ENCODE measurements around the gene PNMA6F.
"Not testable (repeated sequence)": the region's sequence is repeated elsewhere in the genome, so short reads cannot be mapped to it uniquely, and the experiment has no call there.

PNMA6F gene

DNA sequence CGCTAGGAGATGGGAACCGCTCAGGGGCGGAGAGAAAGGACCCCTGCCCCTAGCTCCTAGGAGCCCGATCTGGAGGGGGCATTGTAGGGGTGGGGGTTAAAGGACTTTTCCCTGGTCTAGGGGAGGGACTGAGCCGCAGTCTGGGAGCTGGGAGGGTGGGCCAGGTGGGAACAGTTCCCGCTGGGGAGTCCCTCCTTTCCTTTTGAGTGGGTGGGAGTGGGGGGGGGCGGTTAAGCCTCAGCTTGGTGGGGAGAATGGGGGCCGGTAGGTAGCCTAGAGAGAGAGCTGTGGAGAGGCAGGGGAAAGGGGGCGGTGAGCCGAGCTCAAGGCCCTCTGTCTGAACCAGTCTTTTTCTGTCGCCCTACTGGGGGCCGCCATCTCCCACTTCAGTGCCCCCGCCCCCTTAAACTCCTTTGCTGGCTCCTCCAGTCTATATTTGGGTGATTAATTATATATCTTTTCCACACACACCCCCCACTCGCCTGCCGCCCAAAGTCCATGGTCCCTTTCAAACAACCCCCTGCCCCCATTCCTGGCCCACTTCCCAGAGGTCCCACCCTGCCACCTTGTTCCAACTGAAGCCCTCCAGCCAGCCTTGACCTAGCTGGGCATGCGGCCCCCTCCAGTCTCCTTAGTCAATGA, 13.2 kb upstream of the PNMA6F start:
- no peak for DNase-seq

- peak; percentile 70 for DNase-seq
These were observed 12.5 kb upstream of the PNMA6F start, which contains the start of gene ZNF275 for GRCh38 chrX:153333821-153334653. TSS of gene ZNF275 (plus strand) at chrX:153334153. CDS start at chrX:153336680, 2,527 bp downstream.

DNA sequence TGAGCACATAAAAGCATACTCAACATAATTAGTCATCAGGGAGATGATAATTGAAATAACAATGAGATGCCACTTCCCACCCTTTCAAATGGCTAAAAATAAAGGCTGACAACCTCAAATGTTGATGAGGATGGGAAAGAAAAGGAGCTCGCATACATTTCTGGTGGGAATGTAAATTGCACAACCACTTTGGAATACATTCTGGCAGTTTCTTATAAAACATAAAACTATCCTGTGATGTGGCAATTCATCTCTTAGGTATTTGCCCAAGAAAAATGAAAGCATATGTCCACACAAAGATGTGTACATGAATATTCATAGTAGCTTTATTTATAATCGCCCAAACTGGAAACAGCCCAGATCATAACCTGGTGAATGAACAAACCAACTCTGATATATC, 11.7 kb upstream of the PNMA6F start:
- no peak for DNase-seq

DNA sequence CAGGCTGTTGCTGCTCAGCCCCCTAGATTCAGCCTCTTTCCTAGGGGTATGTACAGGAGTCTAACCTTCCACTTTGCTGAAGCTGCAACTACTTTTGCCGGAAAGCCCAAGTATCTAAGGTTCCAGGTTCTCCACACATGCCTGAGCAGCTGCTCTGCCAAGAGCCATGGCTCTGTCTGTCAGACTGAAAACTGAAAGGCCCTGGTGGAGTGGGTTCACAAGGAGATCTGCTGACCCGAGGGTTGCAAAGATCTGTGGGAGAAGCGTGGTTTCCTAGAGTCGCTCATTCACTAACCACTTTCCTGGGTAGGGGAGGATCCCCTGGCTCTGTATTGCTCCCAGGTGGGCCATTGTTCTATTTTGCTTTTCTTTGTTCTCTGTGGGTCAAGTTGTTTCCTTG, 6.0 kb upstream of the PNMA6F start:
- DNase-seq = no peak

DNA sequence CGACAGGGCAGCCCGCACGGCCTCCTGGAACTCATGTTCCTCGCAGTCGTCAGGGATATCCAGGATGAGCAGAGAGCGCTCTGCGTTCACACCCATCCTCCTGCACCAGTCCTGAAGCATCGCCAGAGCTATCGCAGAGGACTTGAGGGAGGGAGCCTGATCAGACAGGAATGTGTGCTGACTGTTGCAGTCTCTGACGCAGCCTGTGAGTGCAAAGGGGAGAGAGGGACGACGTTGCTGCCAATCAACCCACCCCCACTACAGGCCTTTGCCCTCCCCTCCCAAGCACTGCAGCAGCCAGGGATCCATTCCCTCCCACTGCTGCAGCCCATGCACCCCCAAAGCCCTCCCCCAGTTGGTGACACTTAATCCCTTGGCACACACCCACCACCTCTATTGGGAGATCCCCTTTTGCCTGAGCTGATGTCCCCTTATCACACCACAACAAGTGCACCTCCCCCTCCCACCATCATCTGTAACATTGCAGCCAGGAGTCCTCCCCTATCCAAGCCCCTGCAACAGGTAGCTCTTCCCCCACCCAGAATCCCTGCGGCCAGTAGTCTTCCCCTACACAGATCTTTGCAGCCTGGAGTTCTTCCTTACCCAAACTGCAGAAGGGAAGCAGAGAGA, 897 bp downstream of the PNMA6F start:
- DNase-seq = no peak

DNA sequence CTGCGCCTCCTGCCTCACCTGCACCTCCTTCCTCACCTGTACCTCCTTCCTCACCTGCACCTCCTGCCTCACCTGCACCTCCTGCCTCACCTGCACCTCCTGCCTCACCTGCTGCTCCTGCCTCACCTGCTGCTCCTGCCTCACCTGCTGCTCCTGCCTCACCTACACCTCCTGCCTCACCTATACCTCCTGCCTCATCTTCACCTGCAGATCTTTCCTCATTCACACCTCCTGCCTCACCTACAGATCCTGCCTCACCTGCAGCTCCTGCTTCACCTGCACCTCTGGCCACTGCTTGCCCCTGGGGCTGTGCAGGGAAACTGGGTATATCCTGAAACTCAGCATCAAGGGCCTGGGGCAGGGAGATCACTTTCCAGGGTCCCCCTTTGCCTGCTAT, 1.5 kb downstream of the PNMA6F start:
- not testable (repeated sequence) for DNase-seq

DNA sequence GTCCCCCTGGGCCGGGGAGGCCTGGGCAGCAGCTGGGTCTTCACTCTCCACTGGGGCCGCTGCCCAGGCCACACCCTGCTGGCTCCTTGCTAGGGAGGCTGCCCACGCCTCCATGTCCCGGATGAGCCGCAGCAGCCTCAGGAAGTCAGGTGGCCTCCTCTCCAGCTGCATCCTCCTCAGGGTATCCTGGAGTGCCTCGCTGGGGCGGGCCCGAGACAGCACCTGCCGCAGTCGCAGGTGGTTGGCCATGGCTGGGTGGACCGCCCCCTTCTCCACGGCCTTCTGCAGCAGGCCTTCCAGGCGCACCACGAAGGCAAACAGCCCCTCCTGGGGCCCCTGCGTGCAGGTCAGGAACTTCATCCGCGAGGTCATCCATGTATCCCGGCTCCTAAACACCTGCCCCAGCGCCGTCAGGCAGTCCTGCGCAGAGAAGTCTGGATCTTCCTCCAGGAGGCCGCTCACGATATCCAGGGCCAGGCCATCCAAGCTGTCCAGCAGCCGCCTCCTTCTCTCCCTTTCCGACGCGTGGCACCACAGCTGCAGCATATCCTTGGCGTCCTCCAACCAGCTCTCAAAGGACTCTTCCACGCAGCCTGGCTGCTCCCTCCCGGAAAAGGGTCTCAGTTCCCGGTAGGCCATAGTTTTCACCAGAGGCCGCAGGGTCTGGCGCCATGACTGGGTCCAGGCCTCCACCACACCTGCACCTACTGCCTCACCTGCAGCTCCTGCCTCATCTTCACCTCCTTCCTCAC, 2.1 kb downstream of the PNMA6F start:
- no peak for DNase-seq

DNA sequence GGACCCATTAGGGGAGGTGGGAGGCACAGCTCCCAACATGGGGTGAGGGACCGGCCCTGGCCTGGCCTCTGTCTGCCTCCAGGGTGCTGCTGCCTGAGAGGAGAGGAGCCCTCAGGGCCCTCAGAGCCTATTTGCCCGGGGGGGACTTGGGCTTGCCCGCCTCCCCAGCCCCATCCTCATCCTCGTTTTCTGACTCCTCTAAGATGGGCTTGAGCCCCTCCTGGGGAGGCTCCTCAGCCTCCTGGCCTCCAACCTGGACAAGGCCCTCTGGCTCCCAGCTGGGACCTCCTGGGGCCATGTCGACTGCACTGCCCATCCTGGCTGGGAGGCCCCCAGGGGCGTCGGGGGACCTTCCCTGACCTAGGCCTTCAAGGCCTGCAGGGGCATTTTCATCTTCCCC, 2.8 kb downstream of the PNMA6F start:
- no peak for DNase-seq

GRCh38 chrX:153317996-153318722, 3.4 kb downstream of the PNMA6F start:
- DNase-seq = no peak

- DNase-seq = no peak
These were observed 4.3 kb downstream of the PNMA6F start for GRCh38 chrX:153317306-153317705.

- no peak for DNase-seq
These were observed 8.7 kb downstream of the PNMA6F start for GRCh38 chrX:153312842-153313241.

- DNase-seq = no peak
These were observed 9.5 kb downstream of the PNMA6F start for GRCh38 chrX:153312041-153312440.

DNA sequence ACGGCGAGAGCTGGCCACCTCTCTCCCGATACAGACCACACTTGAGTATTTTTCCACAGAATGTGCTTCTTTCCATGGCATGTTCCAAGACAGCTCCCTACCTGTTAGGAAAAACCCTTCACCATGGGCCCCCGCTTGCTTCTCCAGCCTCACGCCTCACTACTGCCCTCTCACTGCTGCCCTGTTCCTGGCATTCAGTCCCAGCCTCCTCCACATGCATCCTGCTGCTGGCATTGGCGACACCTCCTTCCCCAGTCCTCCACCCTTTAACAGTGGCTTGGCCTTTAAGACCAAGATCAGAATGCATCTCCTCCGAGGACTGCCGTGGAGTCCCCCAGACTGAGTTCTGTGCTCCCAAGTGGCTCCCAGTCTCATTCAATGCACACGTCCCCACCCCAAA, 10.7 kb downstream of the PNMA6F start:
- no peak for DNase-seq

DNA sequence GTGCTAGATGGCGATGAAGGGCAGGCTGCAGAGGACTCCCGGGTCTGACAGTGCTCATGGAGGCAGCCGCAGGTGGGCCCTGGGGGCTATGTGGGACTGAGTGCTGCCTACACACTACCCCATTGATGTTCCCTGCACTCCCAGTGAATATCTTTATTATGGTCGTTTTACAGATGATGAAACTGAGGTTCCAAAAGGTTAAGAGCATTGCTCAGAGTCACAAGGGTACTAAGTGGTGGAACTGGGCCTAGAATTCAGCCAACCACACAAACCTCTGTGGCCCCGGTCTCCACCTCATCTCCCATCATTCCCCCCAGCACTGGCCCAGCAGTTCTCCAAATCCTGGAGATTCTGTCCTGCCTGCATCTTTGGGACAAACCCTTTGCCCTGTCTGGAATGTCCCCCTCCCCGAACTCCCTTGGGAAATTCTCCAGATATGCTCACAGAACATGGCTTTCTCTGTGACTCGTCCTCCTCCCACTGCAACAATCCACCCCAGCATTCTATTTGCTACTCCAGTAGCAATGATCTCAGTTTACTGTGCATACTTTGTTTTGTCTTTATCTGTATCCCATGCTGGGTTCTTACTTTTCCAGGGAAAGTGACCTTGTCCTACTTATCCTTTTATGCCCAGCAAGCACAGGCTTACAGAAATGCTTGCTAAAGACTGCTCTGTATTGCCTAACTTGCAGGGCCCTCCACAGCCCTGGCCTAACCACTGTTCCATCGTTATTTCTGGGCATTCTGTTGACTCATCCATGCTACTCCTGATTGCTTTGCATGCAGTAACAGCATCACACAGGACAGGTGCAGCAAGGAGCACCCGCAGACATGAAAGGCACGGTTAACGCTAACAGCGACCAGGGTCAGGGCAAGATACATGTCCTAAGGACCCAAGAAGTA, 14.0 kb downstream of the PNMA6F start:
- DNase-seq = no peak

GRCh38 chrX:153306527-153307115, 14.9 kb downstream of the PNMA6F start:
- DNase-seq = no peak

DNA sequence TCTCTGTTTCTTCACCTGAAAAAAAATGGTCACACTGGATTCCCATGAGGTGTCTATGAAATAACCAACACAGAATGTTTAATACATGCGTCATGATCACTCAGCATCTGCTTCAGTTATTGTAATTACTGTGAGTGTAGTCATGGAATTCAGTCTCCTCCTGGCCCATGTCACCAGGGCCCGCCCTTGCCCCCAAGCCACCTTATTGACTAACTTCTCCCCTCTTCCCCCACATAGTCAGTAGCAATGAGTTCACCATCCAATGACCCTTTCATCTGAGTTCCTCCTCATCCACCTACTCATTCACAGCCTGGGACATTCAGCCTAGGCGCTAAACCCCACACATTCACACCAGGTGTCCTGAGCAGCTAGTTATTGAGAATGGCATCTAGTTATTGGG, 15.6 kb downstream of the PNMA6F start:
- DNase-seq = no peak

DNA sequence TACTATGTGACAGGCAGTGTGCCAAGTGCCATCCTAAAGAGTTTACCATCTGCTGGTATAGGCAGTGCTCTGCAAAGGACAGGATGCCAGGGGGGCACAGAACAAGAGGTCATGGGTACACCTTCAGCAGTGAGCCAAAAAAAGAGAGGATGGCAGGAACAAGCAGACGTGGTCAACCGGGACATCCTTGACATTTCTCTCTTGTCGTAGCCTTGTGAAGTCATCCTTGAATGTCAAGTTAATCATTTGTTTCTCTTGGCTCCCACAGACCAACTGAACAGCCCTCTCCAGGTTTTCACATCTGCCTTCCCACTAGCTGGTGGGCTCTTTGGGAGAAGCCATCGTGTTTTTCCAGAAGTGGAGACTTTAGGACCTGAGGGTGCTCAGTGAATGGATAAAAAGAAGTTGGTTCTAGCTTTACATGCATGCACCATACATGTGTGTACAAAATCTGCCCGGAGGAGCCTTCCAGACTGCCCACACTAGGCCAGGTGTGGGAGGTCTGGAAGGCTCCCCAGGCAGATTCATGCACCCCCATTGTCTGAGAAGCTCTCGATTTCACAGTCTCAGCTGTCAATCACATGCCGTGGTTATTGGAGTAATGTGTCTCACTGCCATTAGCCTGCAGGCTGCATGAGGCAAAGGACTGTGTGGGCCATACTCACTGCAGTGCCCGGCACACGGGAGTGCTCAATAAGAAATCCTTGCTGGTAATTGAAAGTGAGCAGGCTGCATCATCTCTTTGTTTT, 16.4 kb downstream of the PNMA6F start:
- no peak for DNase-seq

DNA sequence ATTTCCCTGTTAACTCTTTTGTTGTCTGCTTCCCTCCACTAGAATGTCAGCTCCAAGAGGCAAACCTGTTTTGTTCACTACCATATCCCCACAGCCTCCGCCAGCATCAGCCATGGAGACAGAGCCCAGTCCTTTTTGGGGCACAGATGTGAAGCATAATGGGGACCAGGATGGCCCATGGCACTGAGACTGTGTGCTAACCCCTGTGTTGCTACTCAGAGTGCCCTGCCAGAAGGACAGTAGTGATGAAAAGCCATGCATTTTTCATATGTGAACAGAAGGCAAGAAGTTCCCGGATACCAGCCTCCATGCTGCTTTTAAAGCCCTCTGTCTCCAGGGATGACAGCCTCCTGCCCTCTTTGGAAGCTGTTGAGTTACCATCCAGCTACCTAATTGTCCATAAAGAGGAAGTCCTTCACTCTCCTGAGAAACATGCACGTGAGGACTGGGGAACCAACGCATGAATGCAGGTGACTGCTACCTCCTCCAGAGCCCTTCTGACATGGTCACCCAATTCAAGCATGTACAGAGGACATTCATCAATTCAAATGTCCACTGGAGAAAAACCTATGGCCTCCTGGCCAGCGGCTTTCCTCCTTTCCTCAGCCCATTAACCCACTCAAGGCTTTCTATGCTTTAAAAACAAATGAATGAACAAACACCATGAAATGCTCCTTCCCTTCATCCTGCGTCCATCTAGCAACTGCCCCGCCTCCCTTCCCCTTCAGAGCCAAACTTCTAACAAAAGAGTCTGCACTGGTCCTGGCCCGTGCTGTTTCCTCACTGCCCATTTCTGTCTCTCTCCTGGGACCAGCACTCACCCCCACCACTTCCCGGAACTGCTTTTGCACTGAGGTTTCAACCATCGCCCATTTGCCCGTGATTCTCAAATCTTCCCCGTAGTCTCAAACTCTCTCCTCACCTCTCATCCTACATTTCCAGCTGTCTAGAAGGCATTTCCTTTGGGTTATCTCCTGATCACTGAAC, 18.0 kb downstream of the PNMA6F start:
- no peak for DNase-seq

- no peak for DNase-seq
These were observed 18.8 kb downstream of the PNMA6F start for GRCh38 chrX:153302796-153303195.

All from activated CD4-positive, alpha-beta T cell treated with anti-CD3 and anti-CD28 coated beads for 1 hour (primary cell).